GM19099 (cell line): ENCODE measurements around the gene FOXK2.

Source experiments
- POLR2A ChIP-seq: IDR thresholded peaks from 3 replicates; pipeline ENCODE4 v1.6.1; 2011; ENCODE audit warnings: low read depth; ENCODE audit not compliant: insufficient read length; ENCODE audit errors: extremely low read depth

The FOXK2 gene

GRCh38 chr17:82568997-82569393 lies 49.5 kb downstream of the FOXK2 start:
- no peak for TF ChIP-seq POLR2A

GRCh38 chr17:82569621-82570020 lies 50.1 kb downstream of the FOXK2 start:
- TF ChIP-seq POLR2A = no peak

- TF ChIP-seq POLR2A = no peak
These were observed 50.7 kb downstream of the FOXK2 start for GRCh38 chr17:82570277-82570676.

- TF ChIP-seq POLR2A = no peak
These were observed 52.3 kb downstream of the FOXK2 start for GRCh38 chr17:82571855-82572254.

- TF ChIP-seq POLR2A = no peak
These were observed 54.5 kb downstream of the FOXK2 start for GRCh38 chr17:82574041-82574440.

GRCh38 chr17:82577300-82577699 lies 57.8 kb downstream of the FOXK2 start:
- TF ChIP-seq POLR2A = no peak

- no peak for TF ChIP-seq POLR2A
These were observed 62.7 kb downstream of the FOXK2 start for GRCh38 chr17:82582213-82582612.

GRCh38 chr17:82582709-82583108 lies 63.2 kb downstream of the FOXK2 start:
- no peak for TF ChIP-seq POLR2A

- TF ChIP-seq POLR2A = no peak
These were observed 64.2 kb downstream of the FOXK2 start for GRCh38 chr17:82583720-82584234.

- no peak for TF ChIP-seq POLR2A
These were observed 67.2 kb downstream of the FOXK2 start for GRCh38 chr17:82586576-82587233.

- no peak for TF ChIP-seq POLR2A
These were observed 67.9 kb downstream of the FOXK2 start for GRCh38 chr17:82587234-82588086.

GRCh38 chr17:82588266-82589175 lies 69.0 kb downstream of the FOXK2 start:
- TF ChIP-seq POLR2A = no peak

GRCh38 chr17:82589851-82590180 lies 70.3 kb downstream of the FOXK2 start:
- no peak for TF ChIP-seq POLR2A

- TF ChIP-seq POLR2A = no peak
These were observed 70.7 kb downstream of the FOXK2 start for GRCh38 chr17:82590216-82590615.

- no peak for TF ChIP-seq POLR2A
These were observed 71.5 kb downstream of the FOXK2 start for GRCh38 chr17:82590881-82591539.
